GM12873 (cell line): ENCODE measurements around the gene KLHL34.

Experiments
- CTCF ChIP-seq: IDR thresholded peaks from 2 replicates; pipeline ENCODE4 v1.5.1; 2012; ENCODE audit warnings: low read depth, mild to moderate bottlenecking, moderate library complexity, low read length, control low read depth; ENCODE audit not compliant: insufficient read depth; ENCODE audit errors: missing control alignments

Gene KLHL34

GRCh38 chrX:21612154-21612553 is 46.0 kb downstream of the KLHL34 start:
- no peak for TF ChIP-seq CTCF

- TF ChIP-seq CTCF: no peak
These were observed 48.0 kb downstream of the KLHL34 start for GRCh38 chrX:21610168-21610567.

GRCh38 chrX:21606002-21606401 is 52.1 kb downstream of the KLHL34 start:
- no peak for TF ChIP-seq CTCF
